Measurements from ENCODE around the gene CSF3R.

The CSF3R gene

GRCh38 chr1:36524359-36525062, 41.8 kb upstream of the CSF3R start:
- no peak for TF ChIP-seq ZFX (IDR thresholded peaks at IDR 0.05)
- TF ChIP-seq CTCF (conservative IDR thresholded peaks at IDR 0.05): no peak
- H3K27ac ChIP-seq: no peak overlapping the region

GRCh38 chr1:36523850-36524249, 41.1 kb upstream of the CSF3R start:
- no peak overlapping the region for H3K27ac ChIP-seq
- no peak for TF ChIP-seq ZFX (IDR thresholded peaks at IDR 0.05)
- TF ChIP-seq CTCF (conservative IDR thresholded peaks at IDR 0.05): no peak

GRCh38 chr1:36523230-36523495, 40.5 kb upstream of the CSF3R start:
- TF ChIP-seq ZFX (IDR thresholded peaks at IDR 0.05) (no peak), CTCF (conservative IDR thresholded peaks at IDR 0.05) (no peak)

GRCh38 chr1:36522461-36523229, 39.9 kb upstream of the CSF3R start:
- H3K27ac ChIP-seq: no peak overlapping the region
- TF ChIP-seq CTCF (conservative IDR thresholded peaks at IDR 0.05): no peak
- TF ChIP-seq ZFX (IDR thresholded peaks at IDR 0.05): no peak

More at GRCh38 chr1:36523230-36523495, 40.5 kb upstream of the CSF3R start:
- no peak overlapping the region for H3K27ac ChIP-seq

- TF ChIP-seq CTCF (conservative IDR thresholded peaks at IDR 0.05) (no peak), ZFX (IDR thresholded peaks at IDR 0.05) (no peak)
- H3K27ac ChIP-seq: no peak overlapping the region
Measured at GRCh38 chr1:36522021-36522420, 39.3 kb upstream of the CSF3R start.

GRCh38 chr1:36520771-36521420, 38.2 kb upstream of the CSF3R start:
- no peak overlapping the region for H3K27ac ChIP-seq
- TF ChIP-seq ZFX (IDR thresholded peaks at IDR 0.05): no peak
- no peak for TF ChIP-seq CTCF (conservative IDR thresholded peaks at IDR 0.05)

GRCh38 chr1:36520056-36520455, 37.3 kb upstream of the CSF3R start:
- TF ChIP-seq ZFX (IDR thresholded peaks at IDR 0.05) (no peak), CTCF (conservative IDR thresholded peaks at IDR 0.05) (no peak)
- H3K27ac ChIP-seq: no peak overlapping the region
